ENCODE results near the gene IGFLR1.

GRCh38 chr19:35693422-35693821, 48.8 kb downstream of the IGFLR1 start:
- TF ChIP-seq CTCF (IDR thresholded peaks at IDR 0.05) (no peak), POLR2A (IDR thresholded peaks at IDR 0.05) (no peak)

Data from tibial nerve (tissue), 3 donors.